Stimulated activated CD8-positive, alpha-beta memory T cell treated with anti-CD3 and anti-CD28 coated beads, Interleukin-15, amount 100 ng/mL, for 24 hours (primary cell): ENCODE results near the gene IFI35.
"Not testable (repeated sequence)": the region's sequence is repeated elsewhere in the genome, so short reads cannot be mapped to it uniquely, and the experiment has no call there.

Source experiments
- DNase-seq: peaks from one replicate; pipeline ENCODE4 v3.0.0-alpha.2; 2020; ENCODE audit warnings: low read depth

The IFI35 gene

GRCh38 chr17:43006639-43007551 lies at the start of gene IFI35:
Gene IFI35, plus strand, starts transcription at chr17:43006784. Its CDS starts 164 bp downstream, at chr17:43006948.
- peak; percentile 53 for DNase-seq

- DNase-seq = peak; percentile 64
These were observed 42.2 kb upstream of the IFI35 start, which contains the start of gene AARSD1 for GRCh38 chr17:42964161-42964932. Gene AARSD1, minus strand, starts transcription at chr17:42964454. Its CDS starts 14 bp downstream, at chr17:42964440.

GRCh38 chr17:42967925-42968324 lies 38.7 kb upstream of the IFI35 start:
- no peak for DNase-seq

GRCh38 chr17:42969001-42969581 lies 37.5 kb upstream of the IFI35 start:
- DNase-seq = no peak

- no peak for DNase-seq
These were observed 35.0 kb upstream of the IFI35 start for GRCh38 chr17:42971589-42971988.

DNA sequence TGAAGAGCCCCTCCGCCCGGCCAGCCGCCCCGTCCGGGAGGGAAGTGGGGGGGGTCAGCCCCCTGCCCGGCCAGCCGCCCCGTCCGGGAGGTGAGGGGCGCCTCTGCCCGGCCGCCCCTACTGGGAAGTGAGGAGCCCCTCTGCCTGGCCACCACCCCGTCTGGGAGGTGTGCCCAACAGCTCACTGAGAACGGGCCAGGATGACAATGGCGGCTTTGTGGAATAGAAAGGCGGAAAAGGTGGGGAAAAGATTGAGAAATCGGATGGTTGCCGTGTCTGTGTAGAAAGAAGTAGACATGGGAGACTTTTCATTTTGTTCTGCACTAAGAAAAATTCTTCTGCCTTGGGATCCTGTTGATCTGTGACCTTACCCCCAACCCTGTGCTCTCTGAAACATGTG lies 33.3 kb upstream of the IFI35 start:
- not testable (repeated sequence) for DNase-seq

- DNase-seq = no peak
These were observed 31.3 kb upstream of the IFI35 start for GRCh38 chr17:42975265-42975664.

GRCh38 chr17:42975701-42976100 lies 30.9 kb upstream of the IFI35 start:
- DNase-seq = not testable (repeated sequence)

DNA sequence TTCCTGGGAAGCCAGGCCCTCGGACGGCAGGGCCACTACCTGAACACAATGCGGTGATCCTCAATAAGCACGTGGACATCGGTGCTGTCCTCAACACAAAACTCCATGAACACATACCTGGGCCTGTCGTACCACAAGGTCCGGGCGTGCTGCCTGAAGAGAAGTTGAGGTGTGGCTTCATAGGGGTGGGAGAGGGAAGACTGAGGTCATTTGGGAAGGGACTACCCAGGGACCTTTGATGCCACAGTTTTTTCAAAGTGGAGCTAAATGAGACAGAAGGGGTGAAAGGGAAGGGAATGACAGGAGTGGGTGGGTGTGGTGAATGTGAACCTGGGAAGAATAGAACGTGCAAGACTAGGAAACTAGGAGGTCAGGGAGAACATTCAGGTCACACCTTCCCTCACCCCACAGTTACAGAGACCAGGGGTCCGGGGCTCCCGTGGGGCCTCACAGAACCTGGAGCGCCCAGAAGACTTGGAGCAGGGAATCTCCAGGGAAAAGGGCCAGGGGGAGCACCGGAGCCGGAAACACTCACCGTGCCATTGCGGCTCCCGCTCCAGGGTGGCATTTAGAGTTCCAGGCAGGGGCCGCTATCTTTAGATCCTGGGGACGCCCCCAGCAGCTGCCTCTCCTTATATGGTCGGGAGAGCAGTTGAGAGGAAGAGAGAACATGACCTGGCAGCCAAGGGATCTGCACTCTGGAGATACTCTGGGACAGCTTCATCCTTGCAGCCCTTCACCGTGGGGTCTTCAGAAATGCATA lies 26.9 kb upstream of the IFI35 start, which contains the start of gene PTGES3L:
PTGES3L (minus strand) TSS at position 570 of the 763 bp plus-strand sequence; CDS start at position 543, 27 bp downstream.
- no peak for DNase-seq

- DNase-seq = peak; percentile 86
These were observed 26.3 kb upstream of the IFI35 start, which contains the start of gene RUNDC1 for GRCh38 chr17:42980274-42980765. Gene RUNDC1, plus strand, starts transcription at chr17:42980565. Its CDS starts 12 bp downstream, at chr17:42980577.

- DNase-seq = peak; percentile 24
These were observed 25.7 kb upstream of the IFI35 start for GRCh38 chr17:42980766-42981397.

GRCh38 chr17:42982266-42982665 lies 24.3 kb upstream of the IFI35 start:
- DNase-seq = no peak

GRCh38 chr17:42985225-42985624 lies 21.4 kb upstream of the IFI35 start:
- no peak for DNase-seq

DNA sequence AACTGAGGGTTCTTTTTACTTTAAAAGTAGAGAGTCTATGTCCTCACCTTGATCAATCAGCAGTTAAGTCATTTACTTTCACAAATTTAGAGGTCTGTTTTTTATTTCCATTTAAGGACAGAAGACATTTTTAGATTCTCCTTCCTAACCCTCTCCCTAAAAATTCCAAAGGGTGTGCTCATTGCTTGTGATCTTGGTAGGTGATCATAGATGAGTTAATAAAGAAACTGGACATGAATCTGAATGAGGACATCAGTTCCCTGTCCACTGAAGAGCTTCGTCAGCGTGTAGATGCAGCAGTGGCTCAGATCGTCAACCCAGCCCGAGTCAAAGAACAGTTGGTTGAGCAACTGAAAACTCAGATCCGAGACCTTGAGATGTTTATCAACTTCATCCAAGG lies 17.4 kb upstream of the IFI35 start:
- DNase-seq = no peak

DNA sequence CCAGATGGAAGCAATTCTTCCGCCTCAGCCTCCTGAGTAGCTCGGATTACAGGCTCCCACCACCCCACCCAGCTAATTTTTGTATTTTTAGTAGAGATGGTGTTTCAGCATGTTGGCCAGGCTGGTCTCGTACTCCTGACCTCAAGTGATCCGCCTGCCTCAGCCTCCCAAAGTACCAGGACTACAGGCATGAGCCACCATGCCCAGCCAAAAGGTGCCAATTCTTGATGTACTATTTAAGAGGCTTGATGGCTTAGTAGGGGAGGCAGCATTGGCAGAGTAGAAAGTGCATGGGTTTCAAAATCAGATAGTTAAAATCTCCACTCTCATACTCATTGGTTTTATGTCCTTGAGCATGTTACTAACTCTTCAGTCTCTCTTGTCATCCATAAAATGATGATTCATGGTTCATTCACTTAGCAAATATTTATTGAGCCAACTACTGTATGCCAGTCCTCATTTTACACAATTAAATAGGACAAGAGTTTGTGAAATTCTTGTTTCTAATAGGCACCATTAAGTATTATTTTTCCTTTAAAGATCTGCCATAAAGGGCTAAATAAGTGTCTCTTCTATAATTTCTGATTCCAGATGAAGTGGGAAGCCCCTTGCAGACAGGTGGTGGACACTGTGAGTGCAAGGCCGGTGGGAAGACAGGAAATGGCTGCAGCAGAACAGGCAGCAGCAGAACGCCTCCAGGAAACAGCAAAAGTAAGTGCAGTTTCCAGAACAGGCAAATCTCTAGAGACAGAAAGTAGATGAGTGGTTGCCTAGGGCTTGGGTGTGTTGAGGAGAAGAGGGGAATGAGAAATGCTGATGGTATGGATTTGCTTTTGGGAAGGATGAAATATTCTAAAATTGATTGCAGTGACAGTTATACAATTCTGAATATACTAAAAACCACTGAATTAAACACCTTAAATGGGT lies 16.6 kb upstream of the IFI35 start:
- DNase-seq = no peak

GRCh38 chr17:42991471-42991870 lies 15.1 kb upstream of the IFI35 start:
- no peak for DNase-seq

DNA sequence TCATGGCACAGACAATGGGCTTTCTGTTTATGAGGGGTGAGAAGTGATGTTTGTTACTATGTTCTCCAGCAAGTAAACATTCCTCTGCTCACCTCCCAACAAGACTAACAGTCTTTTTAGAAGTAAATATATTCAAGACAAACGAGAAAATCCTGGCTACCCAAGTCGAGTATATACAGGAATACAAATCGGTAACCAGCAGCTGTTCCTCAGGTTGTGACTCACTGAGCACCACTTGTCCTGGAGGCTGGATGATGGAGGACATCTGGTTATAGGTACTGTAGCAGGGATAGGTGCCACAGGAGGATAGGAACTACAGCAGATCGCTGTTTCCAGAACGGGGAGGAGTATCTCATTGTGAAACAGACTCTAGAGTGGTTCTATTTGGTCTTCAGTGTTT lies 13.7 kb upstream of the IFI35 start:
- no peak for DNase-seq

- not testable (repeated sequence) for DNase-seq
These were observed 12.7 kb upstream of the IFI35 start for GRCh38 chr17:42993913-42994312.

DNA sequence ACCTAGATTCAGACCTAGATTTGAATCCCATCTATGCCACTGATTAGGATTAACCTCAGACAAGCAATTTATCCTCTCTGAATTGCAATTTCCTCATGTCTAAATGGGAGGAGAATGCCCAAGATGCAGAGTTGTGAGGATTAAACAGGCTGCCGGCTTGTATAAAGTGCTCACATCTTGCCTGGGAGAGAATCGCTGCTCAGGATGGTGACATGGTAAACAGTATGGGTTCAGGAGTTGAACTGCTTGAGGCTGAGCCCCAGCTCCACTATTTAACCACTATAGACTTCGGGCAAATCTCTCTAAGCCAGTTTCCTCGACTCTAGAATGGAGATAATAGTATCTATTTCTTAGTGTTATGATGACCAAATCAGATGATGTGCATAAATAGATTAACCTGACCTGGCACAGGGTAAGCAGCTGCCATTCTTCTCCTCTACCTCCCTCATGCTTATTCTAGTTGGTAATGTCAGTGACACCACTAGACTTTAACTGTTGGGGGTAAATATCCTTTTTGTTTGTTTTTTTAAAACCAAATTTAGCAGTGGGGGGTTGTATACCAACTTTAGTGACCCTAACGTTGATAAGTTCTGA lies 9.1 kb upstream of the IFI35 start:
- no peak for DNase-seq
